Activated CD8-positive, alpha-beta T cell treated with anti-CD3 and anti-CD28 coated beads for 36 hours (primary cell): ENCODE measurements around the gene PIK3IP1. TPM values are rescaled to one million over a fixed set of nuclear protein-coding genes. Genes with fewer than 3 reads are reported as not detected.

Source experiments
- ATAC-seq: fragments of 200-7000 bp; cut with Tn5 transposase; one replicate; pipeline ENCODE4 v1.10.0; 2021; ENCODE audit warnings: mild to moderate bottlenecking, moderate library complexity
- CTCF ChIA-PET: fragments of 350-600 bp; sonication (Branson Sonifier 250); formaldehyde crosslinking; loops from one replicate; lab custom pipeline; 2021; ENCODE audit warnings: antibody characterized with exemption; lab: Charles Lee
- POLR2A ChIA-PET: fragments of 350-600 bp; sonication (Branson Sonifier 250); formaldehyde crosslinking; loops from one replicate; lab custom pipeline; 2021; ENCODE audit warnings: antibody characterized with exemption; lab: Charles Lee
- DNase-seq: peaks from one replicate; pipeline ENCODE4 v3.0.0-alpha.2; 2020
- H3K27ac Mint-ChIP-seq: one replicate; pipeline ENCODE4 v1.8.0; 2021; ENCODE audit warnings: mild to moderate bottlenecking, mixed read lengths
- H3K27me3 Mint-ChIP-seq: one replicate; pipeline ENCODE4 v1.8.0; 2021; ENCODE audit warnings: mixed read lengths
- H3K36me3 Mint-ChIP-seq: one replicate; pipeline ENCODE4 v1.8.0; 2021; ENCODE audit warnings: low read depth, mixed read lengths
- H3K4me1 Mint-ChIP-seq: one replicate; pipeline ENCODE4 v1.8.0; 2021; ENCODE audit warnings: low read depth, mixed read lengths
- H3K4me3 Mint-ChIP-seq: one replicate; pipeline ENCODE4 v1.8.0; 2021; ENCODE audit warnings: mild to moderate bottlenecking, moderate library complexity, mixed read lengths
- H3K9me3 Mint-ChIP-seq: one replicate; pipeline ENCODE4 v1.8.0; 2021; ENCODE audit warnings: mixed read lengths
- CTCF ChIP-seq: fragments of 200-600 bp; IDR thresholded peaks from one replicate; pipeline ENCODE4 v1.8.0; 2022; ENCODE audit warnings: antibody characterized with exemption, mild to moderate bottlenecking
- intact Hi-C: fragments of 100-400 bp; cut with micrococcal nuclease; formaldehyde crosslinking; loops from one replicate; pipeline ENCODE4 v1.10.0; 2022
- total RNA-seq, 2 experiments: library from RNA; stranded (reverse); gene quantifications; one replicate each; pipeline ENCODE4 v1.2.3, GENCODE V29; 2021

Gene PIK3IP1
- total RNA-seq, 2 experiments from 2014 or later: 18.2 to 19.6 TPM

GRCh38 chr22:31302006-31302405 is 9.7 kb upstream of the PIK3IP1 start:
- H3K27ac Mint-ChIP-seq: no peak overlapping the region
- TF ChIP-seq CTCF: no peak
- CTCF ChIA-PET: interaction anchor here (1.5 to 18.7 kb wide), 2 partner anchors 9 to 90 kb away, joined by 3 to 196 read pairs; partner anchors contain the start of gene LIMK2

DNA sequence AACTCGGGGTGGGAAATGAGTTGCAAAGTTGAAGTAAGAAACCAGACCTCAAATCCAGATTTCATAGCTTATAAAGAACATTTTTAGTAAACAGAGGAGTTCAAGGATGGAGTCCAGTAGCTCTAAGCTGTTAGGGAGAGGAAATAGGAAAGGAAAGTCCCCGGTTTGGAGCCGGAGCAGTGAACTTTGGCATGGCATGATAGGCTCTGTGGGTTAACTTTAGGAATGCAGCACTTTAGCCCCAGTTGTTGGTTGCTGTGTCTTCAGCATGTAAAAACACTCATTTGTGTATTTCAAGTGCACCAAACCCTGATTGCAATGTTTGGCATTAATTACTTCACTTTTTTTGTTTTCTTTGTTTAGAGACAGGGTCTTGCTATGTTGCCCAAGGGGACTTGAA is 8.6 kb upstream of the PIK3IP1 start:
- no peak for ATAC-seq
- H3K27me3 Mint-ChIP-seq: no peaks in the 10 kb centered on the region
- POLR2A ChIA-PET: interaction anchor here (6.5 kb wide), 1 partner anchor 10 kb away, joined by 63 read pairs; the partner anchor contains the start of gene PIK3IP1
- H3K27ac Mint-ChIP-seq: no peak overlapping the region
- CTCF ChIA-PET: interaction anchor here (1.2 to 18.7 kb wide), 3 partner anchors 10 to 333 kb away, joined by 3 to 196 read pairs (median 7); no protein-coding TSS in a partner anchor
- H3K36me3 Mint-ChIP-seq: no peaks in the 10 kb centered on the region
- no peak overlapping the region for H3K4me3 Mint-ChIP-seq
- no peaks in the 10 kb centered on the region for H3K9me3 Mint-ChIP-seq
- intact Hi-C loops: no loop called here
- peaks cover 34% of the 10 kb centered on the region for H3K4me1 Mint-ChIP-seq
- DNase-seq: no peak
- no peak for TF ChIP-seq CTCF

More at GRCh38 chr22:31302006-31302405, 9.7 kb upstream of the PIK3IP1 start:
- intact Hi-C loops: no loop called here
- POLR2A ChIA-PET: interaction anchor here (1.4 to 6.5 kb wide), 2 partner anchors 11 to 52 kb away, joined by 3 to 63 read pairs; partner anchors contain the start of gene PIK3IP1
- Mint-ChIP-seq H3K4me3 (no peak overlapping the region), H3K36me3 (no peaks in the 10 kb centered on the region), H3K27me3 (no peaks in the 10 kb centered on the region), H3K4me1 (peaks cover 30% of the 10 kb centered on the region), H3K9me3 (no peaks in the 10 kb centered on the region)
- DNase-seq (no peak), ATAC-seq (no peak)

DNA sequence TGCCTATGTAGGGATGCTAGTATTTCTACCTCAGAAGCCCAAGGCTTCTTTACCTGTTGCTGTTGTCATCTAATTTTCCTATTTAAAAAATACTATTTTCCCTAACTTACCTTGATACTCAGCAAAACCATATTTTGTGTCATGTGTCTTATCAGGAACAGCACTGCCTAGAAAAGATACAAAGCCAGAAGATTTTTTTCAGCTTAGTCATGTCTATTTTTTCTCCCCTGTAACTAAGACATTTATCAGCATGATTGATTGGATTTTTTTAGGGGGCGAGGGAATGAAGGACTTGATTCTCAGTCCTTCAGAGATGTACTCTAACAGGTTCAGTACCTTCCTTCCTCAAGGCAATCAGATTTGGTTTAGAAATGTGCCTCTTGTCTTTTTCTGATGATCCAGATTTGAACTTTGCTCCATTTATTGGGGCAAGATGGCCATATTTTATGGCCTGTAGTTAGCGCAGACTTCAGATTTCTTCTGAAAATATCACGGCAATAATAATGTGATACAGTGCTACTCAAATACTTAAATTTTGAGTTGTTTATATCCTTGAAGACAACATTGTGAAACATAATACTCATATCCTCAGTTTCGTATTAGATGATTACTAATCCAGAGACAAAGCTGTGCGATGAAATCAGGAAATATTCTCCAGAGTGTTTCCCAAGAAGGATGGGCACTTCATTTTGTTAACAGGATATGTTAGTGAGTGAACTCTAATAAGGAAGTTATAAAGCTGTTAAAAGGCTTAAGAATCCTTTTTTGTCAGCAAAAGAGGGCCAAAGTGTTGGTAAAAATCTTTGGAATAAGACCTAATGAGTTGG is 3.8 kb upstream of the PIK3IP1 start:
- ChIA-PET POLR2A (interaction anchor here (0.6 to 3.2 kb wide), 5 partner anchors 14 to 45 kb away, joined by 3 to 9 read pairs (median 3); no protein-coding TSS in a partner anchor), CTCF (interaction anchor here (1.3 to 18.7 kb wide), 3 partner anchors 15 to 189 kb away, joined by 5 to 196 read pairs (median 6); partner anchors contain the start of gene SELENOM)
- no peaks in the 10 kb centered on the region for H3K27me3 Mint-ChIP-seq
- peaks cover 3% of the 10 kb centered on the region for H3K9me3 Mint-ChIP-seq
- intact Hi-C loops: loop anchor here (10.0 kb wide), 1 partner anchor 191 kb away; the partner anchor contains the start of gene SELENOM
- peak overlapping the region; percentile 82 for H3K27ac Mint-ChIP-seq
- TF ChIP-seq CTCF: no peak
- peaks cover 9% of the 10 kb centered on the region for H3K36me3 Mint-ChIP-seq
- ATAC-seq (no peak), DNase-seq (no peak)
- peak overlapping the region; percentile 55 for H3K4me3 Mint-ChIP-seq
- peaks cover 46% of the 10 kb centered on the region for H3K4me1 Mint-ChIP-seq

- Mint-ChIP-seq H3K27me3 (no peaks in the 10 kb centered on the region), H3K9me3 (peaks cover 3% of the 10 kb centered on the region), H3K27ac (peak overlapping the region; percentile 82), H3K36me3 (peaks cover 12% of the 10 kb centered on the region), H3K4me3 (peak overlapping the region; percentile 55), H3K4me1 (peaks cover 44% of the 10 kb centered on the region)
- ChIA-PET CTCF (interaction anchor here (1.1 to 18.7 kb wide), 3 partner anchors 9 to 84 kb away, joined by 3 to 196 read pairs (median 3); no protein-coding TSS in a partner anchor), POLR2A (interaction anchor here (0.5 to 3.2 kb wide), 4 partner anchors 13 to 1388 kb away, joined by 3 to 9 read pairs (median 5); no protein-coding TSS in a partner anchor)
- ATAC-seq (no peak), DNase-seq (no peak)
- no peak for TF ChIP-seq CTCF
- intact Hi-C loops: loop anchor here (10.0 kb wide), 1 partner anchor 191 kb away; the partner anchor contains the start of gene SELENOM
These were observed 3.1 kb upstream of the PIK3IP1 start for GRCh38 chr22:31295360-31295759.
